ENCODE data around the gene ZNF839.
A peak's percentile ranks its signal among the peaks of the same experiment; 100 is the strongest.

The ZNF839 gene

DNA sequence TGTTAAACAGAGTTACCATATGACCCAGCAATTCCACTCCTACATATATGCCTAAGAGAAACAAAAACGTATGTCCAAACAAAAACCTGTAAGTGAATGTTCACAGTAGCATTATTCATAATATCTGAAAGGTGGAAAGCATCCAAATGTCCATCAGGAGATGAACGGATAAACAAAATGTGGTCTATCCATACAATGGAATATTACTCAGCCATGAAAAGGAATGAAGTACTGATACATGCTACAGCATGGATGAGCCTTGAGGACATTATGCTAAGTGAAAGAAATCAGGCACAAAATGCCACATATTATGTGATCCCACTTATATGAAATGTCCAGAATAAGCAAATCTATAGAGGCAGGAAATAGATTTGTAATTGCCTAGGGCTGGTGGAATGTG lies 31.4 kb upstream of the ZNF839 start:
- no peaks in the 10 kb centered on the region for H3K9me3 ChIP-seq (ENCODE audit: control insufficient read depth, insufficient read depth, low read depth, low read length)
- CTCF ChIA-PET: no interaction called here
- TF ChIP-seq, protein P1, sequence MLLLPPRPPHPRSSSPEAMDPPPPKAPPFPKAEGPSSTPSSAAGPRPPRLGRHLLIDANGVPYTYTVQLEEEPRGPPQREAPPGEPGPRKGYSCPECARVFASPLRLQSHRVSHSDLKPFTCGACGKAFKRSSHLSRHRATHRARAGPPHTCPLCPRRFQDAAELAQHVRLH (tag by site-specific recombination; IDR thresholded peaks at IDR 0.05): peak; percentile 78; the same call in 1 of the 2 replicates
- TF ChIP-seq ZNF146 (tag by site-specific recombination; IDR thresholded peaks at IDR 0.05) (peak; percentile 97), ZNF140 (tag by site-specific recombination; IDR thresholded peaks at IDR 0.05) (peak; percentile 57; the same call in 1 of the 2 replicates), ZNF354C (tag by site-specific recombination; IDR thresholded peaks at IDR 0.05; ENCODE audit: borderline replicate concordance, low read depth) (no peak), ZNF830 (tag by site-specific recombination; IDR thresholded peaks at IDR 0.05; ENCODE audit: low read depth) (no peak)
- no peaks in the 10 kb centered on the region for H3K4me1 ChIP-seq (ENCODE audit: control insufficient read depth, insufficient read depth, low read length)
- no peak overlapping the region for H3K4me3 ChIP-seq (ENCODE audit: low read depth, low read length)
- no peak overlapping the region for H3K27ac ChIP-seq (ENCODE audit: extremely low read depth, low read depth, low read length)
- POLR2A ChIA-PET: no interaction called here
- no peaks in the 10 kb centered on the region for H3K36me3 ChIP-seq (ENCODE audit: control insufficient read depth in 2 of 2, insufficient read depth in 1 of 2, low read length in 2 of 2)

DNA sequence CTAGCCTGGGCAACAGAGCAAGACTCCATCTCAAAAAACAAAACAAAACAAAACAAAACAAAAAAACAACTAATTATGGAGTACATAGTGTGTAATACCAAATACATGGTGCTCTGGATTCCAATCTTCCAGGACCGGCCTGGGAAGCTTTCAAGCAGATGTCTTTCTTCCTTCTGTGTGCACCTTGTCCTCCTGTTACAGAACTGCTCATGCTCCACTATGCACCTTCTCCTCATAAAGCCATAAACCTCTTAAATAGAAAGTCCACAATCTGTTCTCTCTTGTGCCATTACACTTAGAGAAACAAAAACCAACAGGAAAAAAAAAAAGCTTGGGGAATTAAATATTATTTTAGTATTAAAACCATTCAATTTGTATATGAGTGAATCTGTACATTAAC lies 27.1 kb upstream of the ZNF839 start:
- no peaks in the 10 kb centered on the region for H3K36me3 ChIP-seq (ENCODE audit: control insufficient read depth in 2 of 2, insufficient read depth in 1 of 2, low read length in 2 of 2)
- H3K4me1 ChIP-seq (ENCODE audit: control insufficient read depth, insufficient read depth, low read length): peaks cover 6% of the 10 kb centered on the region; the same call in 1 of the 2 replicates
- CTCF ChIA-PET: interaction anchor here (0.9 kb wide), 1 partner anchor 339 kb away, joined by 6 read pairs; no protein-coding TSS in a partner anchor
- no peak overlapping the region for H3K4me3 ChIP-seq (ENCODE audit: low read depth, low read length)
- TF ChIP-seq ZNF530 (tag by site-specific recombination; IDR thresholded peaks at IDR 0.05; ENCODE audit: low read depth): no peak
- TF ChIP-seq ZNF529 (tag by site-specific recombination; IDR thresholded peaks at IDR 0.05; ENCODE audit: insufficient replicate concordance): no peak
- TF ChIP-seq, protein P2, sequence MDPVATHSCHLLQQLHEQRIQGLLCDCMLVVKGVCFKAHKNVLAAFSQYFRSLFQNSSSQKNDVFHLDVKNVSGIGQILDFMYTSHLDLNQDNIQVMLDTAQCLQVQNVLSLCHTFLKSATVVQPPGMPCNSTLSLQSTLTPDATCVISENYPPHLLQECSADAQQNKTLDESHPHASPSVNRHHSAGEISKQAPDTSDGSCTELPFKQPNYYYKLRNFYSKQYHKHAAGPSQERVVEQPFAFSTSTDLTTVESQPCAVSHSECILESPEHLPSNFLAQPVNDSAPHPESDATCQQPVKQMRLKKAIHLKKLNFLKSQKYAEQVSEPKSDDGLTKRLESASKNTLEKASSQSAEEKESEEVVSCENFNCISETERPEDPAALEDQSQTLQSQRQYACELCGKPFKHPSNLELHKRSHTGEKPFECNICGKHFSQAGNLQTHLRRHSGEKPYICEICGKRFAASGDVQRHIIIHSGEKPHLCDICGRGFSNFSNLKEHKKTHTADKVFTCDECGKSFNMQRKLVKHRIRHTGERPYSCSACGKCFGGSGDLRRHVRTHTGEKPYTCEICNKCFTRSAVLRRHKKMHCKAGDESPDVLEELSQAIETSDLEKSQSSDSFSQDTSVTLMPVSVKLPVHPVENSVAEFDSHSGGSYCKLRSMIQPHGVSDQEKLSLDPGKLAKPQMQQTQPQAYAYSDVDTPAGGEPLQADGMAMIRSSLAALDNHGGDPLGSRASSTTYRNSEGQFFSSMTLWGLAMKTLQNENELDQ (tag by site-specific recombination; IDR thresholded peaks at IDR 0.05; ENCODE audit: low read depth): no peak
- no peak for TF ChIP-seq ZNF391 (tag by site-specific recombination; IDR thresholded peaks at IDR 0.05; ENCODE audit: borderline replicate concordance, low read depth)
- TF ChIP-seq ZNF175 (tag by site-specific recombination; IDR thresholded peaks at IDR 0.05): no peak
- TF ChIP-seq ZFP37 (tag by site-specific recombination; IDR thresholded peaks at IDR 0.05): no peak
- TF ChIP-seq ZNF202 (tag by site-specific recombination; IDR thresholded peaks at IDR 0.05; ENCODE audit: borderline replicate concordance): no peak
- TF ChIP-seq ZNF433 (tag by site-specific recombination; IDR thresholded peaks at IDR 0.05; ENCODE audit: low read depth): no peak
- TF ChIP-seq ZNF23 (tag by site-specific recombination; IDR thresholded peaks at IDR 0.05; ENCODE audit: borderline replicate concordance): no peak
- POLR2A ChIA-PET: interaction anchor here (0.6 kb wide), 1 partner anchor 13 kb away, joined by 3 read pairs; no protein-coding TSS in a partner anchor
- no peaks in the 10 kb centered on the region for H3K9me3 ChIP-seq (ENCODE audit: control insufficient read depth, insufficient read depth, low read depth, low read length)
- H3K27ac ChIP-seq (ENCODE audit: extremely low read depth, low read depth, low read length): no peak overlapping the region

DNA sequence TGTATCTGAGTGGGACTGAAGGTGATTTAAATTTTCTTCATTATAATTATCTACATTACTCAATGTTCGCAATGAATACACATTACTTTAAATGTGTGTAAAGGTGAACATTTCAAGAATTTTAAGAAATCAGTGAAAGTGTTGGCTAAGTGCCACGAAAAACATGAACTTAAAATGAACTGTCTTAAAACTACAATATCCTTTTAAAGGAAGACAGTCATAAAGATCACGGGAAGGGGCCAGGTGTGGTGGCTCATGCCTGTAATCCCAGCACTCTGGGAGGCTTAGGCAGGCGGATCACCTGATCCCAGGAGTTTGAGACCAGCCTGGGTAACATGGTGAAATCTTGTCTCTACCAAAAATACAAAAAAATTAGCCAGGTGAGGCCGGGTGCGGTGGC lies 25.8 kb upstream of the ZNF839 start:
- Histone ChIP-seq H3K4me1 (ENCODE audit: control insufficient read depth, insufficient read depth, low read length) (peaks cover 6% of the 10 kb centered on the region; the same call in 1 of the 2 replicates), H3K36me3 (ENCODE audit: control insufficient read depth in 2 of 2, insufficient read depth in 1 of 2, low read length in 2 of 2) (no peaks in the 10 kb centered on the region), H3K4me3 (ENCODE audit: low read depth, low read length) (no peak overlapping the region), H3K9me3 (ENCODE audit: control insufficient read depth, insufficient read depth, low read depth, low read length) (no peaks in the 10 kb centered on the region), H3K27ac (ENCODE audit: extremely low read depth, low read depth, low read length) (no peak overlapping the region)
- ChIA-PET CTCF (no interaction called here), POLR2A (no interaction called here)
- TF ChIP-seq ZFP37 (tag by site-specific recombination; IDR thresholded peaks at IDR 0.05) (no peak), KLF9 (tag by site-specific recombination; IDR thresholded peaks at IDR 0.05; ENCODE audit: low read depth) (no peak), SP2 (tag by site-specific recombination; IDR thresholded peaks at IDR 0.05) (no peak), ZNF501 (tag by site-specific recombination; IDR thresholded peaks at IDR 0.05) (no peak), ZNF138 (tag by site-specific recombination; IDR thresholded peaks at IDR 0.05; ENCODE audit: borderline replicate concordance) (no peak), ZNF843 (tag by site-specific recombination; IDR thresholded peaks at IDR 0.05) (no peak), ZNF423 (tag by site-specific recombination; IDR thresholded peaks at IDR 0.05) (no peak), SP3 (tag by site-specific recombination; IDR thresholded peaks at IDR 0.05) (no peak), ZNF274 (IDR thresholded peaks at IDR 0.05; ENCODE audit: low read length) (no peak), ZNF274 (tag by site-specific recombination; IDR thresholded peaks at IDR 0.05; ENCODE audit: borderline replicate concordance) (no peak), GLIS1 (tag by site-specific recombination; IDR thresholded peaks at IDR 0.05) (peak; percentile 47), ZNF133 (tag by site-specific recombination; IDR thresholded peaks at IDR 0.05) (no peak)
- TF ChIP-seq, protein P3, sequence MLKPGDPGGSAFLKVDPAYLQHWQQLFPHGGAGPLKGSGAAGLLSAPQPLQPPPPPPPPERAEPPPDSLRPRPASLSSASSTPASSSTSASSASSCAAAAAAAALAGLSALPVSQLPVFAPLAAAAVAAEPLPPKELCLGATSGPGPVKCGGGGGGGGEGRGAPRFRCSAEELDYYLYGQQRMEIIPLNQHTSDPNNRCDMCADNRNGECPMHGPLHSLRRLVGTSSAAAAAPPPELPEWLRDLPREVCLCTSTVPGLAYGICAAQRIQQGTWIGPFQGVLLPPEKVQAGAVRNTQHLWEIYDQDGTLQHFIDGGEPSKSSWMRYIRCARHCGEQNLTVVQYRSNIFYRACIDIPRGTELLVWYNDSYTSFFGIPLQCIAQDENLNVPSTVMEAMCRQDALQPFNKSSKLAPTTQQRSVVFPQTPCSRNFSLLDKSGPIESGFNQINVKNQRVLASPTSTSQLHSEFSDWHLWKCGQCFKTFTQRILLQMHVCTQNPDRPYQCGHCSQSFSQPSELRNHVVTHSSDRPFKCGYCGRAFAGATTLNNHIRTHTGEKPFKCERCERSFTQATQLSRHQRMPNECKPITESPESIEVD (tag by site-specific recombination; IDR thresholded peaks at IDR 0.05): 0 out of 2 replicates have a peak, but pooled peaks have one; percentile 9
- TF ChIP-seq, protein P2 (tag by site-specific recombination; IDR thresholded peaks at IDR 0.05; ENCODE audit: low read depth): no peak
